ENCODE results near the gene CD300LF.

Gene CD300LF

GRCh38 chr17:74755533-74755932 lies 42.8 kb upstream of the CD300LF start:
- DNase-seq: no peak
- H3K4me3 ChIP-seq (ENCODE audit: insufficient read depth, low read depth, low read length, poor library complexity, severe bottlenecking): no peak overlapping the region
- peak overlapping the region; percentile 9 for H3K27ac ChIP-seq (ENCODE audit: insufficient read depth, low read length, poor library complexity, severe bottlenecking)
- peaks cover 93% of the 10 kb centered on the region for H3K4me1 ChIP-seq (ENCODE audit: control insufficient read depth, insufficient read depth, low read length, poor library complexity, severe bottlenecking)
- H3K36me3 ChIP-seq (ENCODE audit: control insufficient read depth, insufficient read depth, low read length): peaks cover 10% of the 10 kb centered on the region
- no peaks in the 10 kb centered on the region for H3K27me3 ChIP-seq (replicated peaks; ENCODE audit: control insufficient read depth, insufficient read depth, low read length, poor library complexity, severe bottlenecking)
- H3K9me3 ChIP-seq (ENCODE audit: control insufficient read depth, low read length): no peaks in the 10 kb centered on the region

GRCh38 chr17:74754832-74755231 lies 42.1 kb upstream of the CD300LF start:
- DNase-seq: no peak
- Histone ChIP-seq H3K36me3 (ENCODE audit: control insufficient read depth, insufficient read depth, low read length) (peaks cover 8% of the 10 kb centered on the region), H3K4me3 (ENCODE audit: insufficient read depth, low read depth, low read length, poor library complexity, severe bottlenecking) (no peak overlapping the region), H3K9me3 (ENCODE audit: control insufficient read depth, low read length) (no peaks in the 10 kb centered on the region), H3K4me1 (ENCODE audit: control insufficient read depth, insufficient read depth, low read length, poor library complexity, severe bottlenecking) (peaks cover 86% of the 10 kb centered on the region), H3K27me3 (replicated peaks; ENCODE audit: control insufficient read depth, insufficient read depth, low read length, poor library complexity, severe bottlenecking) (no peaks in the 10 kb centered on the region), H3K27ac (ENCODE audit: insufficient read depth, low read length, poor library complexity, severe bottlenecking) (peak overlapping the region; percentile 9)

GRCh38 chr17:74752822-74753401 lies 40.2 kb upstream of the CD300LF start:
- H3K27me3 ChIP-seq (replicated peaks; ENCODE audit: control insufficient read depth, insufficient read depth, low read length, poor library complexity, severe bottlenecking): no peaks in the 10 kb centered on the region
- peaks cover 8% of the 10 kb centered on the region for H3K36me3 ChIP-seq (ENCODE audit: control insufficient read depth, insufficient read depth, low read length)
- H3K4me3 ChIP-seq (ENCODE audit: insufficient read depth, low read depth, low read length, poor library complexity, severe bottlenecking): no peak overlapping the region
- H3K27ac ChIP-seq (ENCODE audit: insufficient read depth, low read length, poor library complexity, severe bottlenecking): peak overlapping the region; percentile 65
- no peak for DNase-seq
- peaks cover 67% of the 10 kb centered on the region for H3K4me1 ChIP-seq (ENCODE audit: control insufficient read depth, insufficient read depth, low read length, poor library complexity, severe bottlenecking)
- H3K9me3 ChIP-seq (ENCODE audit: control insufficient read depth, low read length): no peaks in the 10 kb centered on the region

- H3K9me3 ChIP-seq (ENCODE audit: control insufficient read depth, low read length): no peaks in the 10 kb centered on the region
Measured at GRCh38 chr17:74752415-74752814, 39.7 kb upstream of the CD300LF start.

GRCh38 chr17:74750327-74751069 lies 37.8 kb upstream of the CD300LF start:
- Histone ChIP-seq H3K9me3 (ENCODE audit: control insufficient read depth, low read length) (no peaks in the 10 kb centered on the region), H3K27me3 (replicated peaks; ENCODE audit: control insufficient read depth, insufficient read depth, low read length, poor library complexity, severe bottlenecking) (no peaks in the 10 kb centered on the region), H3K36me3 (ENCODE audit: control insufficient read depth, insufficient read depth, low read length) (peaks cover 8% of the 10 kb centered on the region), H3K4me3 (ENCODE audit: insufficient read depth, low read depth, low read length, poor library complexity, severe bottlenecking) (peak overlapping the region; percentile 99), H3K27ac (ENCODE audit: insufficient read depth, low read length, poor library complexity, severe bottlenecking) (peak overlapping the region; percentile 82), H3K4me1 (ENCODE audit: control insufficient read depth, insufficient read depth, low read length, poor library complexity, severe bottlenecking) (peaks cover 64% of the 10 kb centered on the region)
- no peak for DNase-seq

More at GRCh38 chr17:74752415-74752814, 39.7 kb upstream of the CD300LF start:
- Histone ChIP-seq H3K4me3 (ENCODE audit: insufficient read depth, low read depth, low read length, poor library complexity, severe bottlenecking) (no peak overlapping the region), H3K27ac (ENCODE audit: insufficient read depth, low read length, poor library complexity, severe bottlenecking) (peak overlapping the region; percentile 65), H3K27me3 (replicated peaks; ENCODE audit: control insufficient read depth, insufficient read depth, low read length, poor library complexity, severe bottlenecking) (no peaks in the 10 kb centered on the region), H3K4me1 (ENCODE audit: control insufficient read depth, insufficient read depth, low read length, poor library complexity, severe bottlenecking) (peaks cover 67% of the 10 kb centered on the region), H3K36me3 (ENCODE audit: control insufficient read depth, insufficient read depth, low read length) (peaks cover 8% of the 10 kb centered on the region)
- DNase-seq: no peak

- H3K4me3 ChIP-seq (ENCODE audit: insufficient read depth, low read depth, low read length, poor library complexity, severe bottlenecking): peak overlapping the region; percentile 99
- H3K27ac ChIP-seq (ENCODE audit: insufficient read depth, low read length, poor library complexity, severe bottlenecking): peak overlapping the region; percentile 82
- peaks cover 64% of the 10 kb centered on the region for H3K4me1 ChIP-seq (ENCODE audit: control insufficient read depth, insufficient read depth, low read length, poor library complexity, severe bottlenecking)
- H3K9me3 ChIP-seq (ENCODE audit: control insufficient read depth, low read length): no peaks in the 10 kb centered on the region
- DNase-seq: no peak
- no peaks in the 10 kb centered on the region for H3K27me3 ChIP-seq (replicated peaks; ENCODE audit: control insufficient read depth, insufficient read depth, low read length, poor library complexity, severe bottlenecking)
- peaks cover 8% of the 10 kb centered on the region for H3K36me3 ChIP-seq (ENCODE audit: control insufficient read depth, insufficient read depth, low read length)
Measured at GRCh38 chr17:74750039-74750326, 37.3 kb upstream of the CD300LF start.

GRCh38 chr17:74749279-74750038 lies 36.7 kb upstream of the CD300LF start:
- Histone ChIP-seq H3K36me3 (ENCODE audit: control insufficient read depth, insufficient read depth, low read length) (peaks cover 8% of the 10 kb centered on the region), H3K4me3 (ENCODE audit: insufficient read depth, low read depth, low read length, poor library complexity, severe bottlenecking) (peak overlapping the region; percentile 99), H3K27me3 (replicated peaks; ENCODE audit: control insufficient read depth, insufficient read depth, low read length, poor library complexity, severe bottlenecking) (no peaks in the 10 kb centered on the region), H3K9me3 (ENCODE audit: control insufficient read depth, low read length) (no peaks in the 10 kb centered on the region), H3K27ac (ENCODE audit: insufficient read depth, low read length, poor library complexity, severe bottlenecking) (peak overlapping the region; percentile 82), H3K4me1 (ENCODE audit: control insufficient read depth, insufficient read depth, low read length, poor library complexity, severe bottlenecking) (peaks cover 64% of the 10 kb centered on the region)
- DNase-seq: no peak

GRCh38 chr17:74748529-74749278 lies 36.0 kb upstream of the CD300LF start, which contains the start of gene NHERF1:
Gene NHERF1 (plus strand): TSS chr17:74748628. CDS start chr17:74748847, 219 bp downstream.
- Histone ChIP-seq H3K36me3 (ENCODE audit: control insufficient read depth, insufficient read depth, low read length) (peaks cover 8% of the 10 kb centered on the region), H3K27me3 (replicated peaks; ENCODE audit: control insufficient read depth, insufficient read depth, low read length, poor library complexity, severe bottlenecking) (no peaks in the 10 kb centered on the region), H3K9me3 (ENCODE audit: control insufficient read depth, low read length) (no peaks in the 10 kb centered on the region), H3K4me3 (ENCODE audit: insufficient read depth, low read depth, low read length, poor library complexity, severe bottlenecking) (peak within 1 kb of the TSS; percentile 99), H3K27ac (ENCODE audit: insufficient read depth, low read length, poor library complexity, severe bottlenecking) (peak within 1 kb of the TSS; percentile 82), H3K4me1 (ENCODE audit: control insufficient read depth, insufficient read depth, low read length, poor library complexity, severe bottlenecking) (peaks cover 65% of the 10 kb centered on the region)
- DNase-seq: peak; percentile 89 to 91 (median 90)

- H3K27ac ChIP-seq (ENCODE audit: insufficient read depth, low read length, poor library complexity, severe bottlenecking): peak overlapping the region; percentile 51
- H3K36me3 ChIP-seq (ENCODE audit: control insufficient read depth, insufficient read depth, low read length): peaks cover 8% of the 10 kb centered on the region
- DNase-seq: no peak
- no peaks in the 10 kb centered on the region for H3K27me3 ChIP-seq (replicated peaks; ENCODE audit: control insufficient read depth, insufficient read depth, low read length, poor library complexity, severe bottlenecking)
- H3K9me3 ChIP-seq (ENCODE audit: control insufficient read depth, low read length): no peaks in the 10 kb centered on the region
- H3K4me1 ChIP-seq (ENCODE audit: control insufficient read depth, insufficient read depth, low read length, poor library complexity, severe bottlenecking): peaks cover 65% of the 10 kb centered on the region
- H3K4me3 ChIP-seq (ENCODE audit: insufficient read depth, low read depth, low read length, poor library complexity, severe bottlenecking): peak overlapping the region; percentile 99
Measured at GRCh38 chr17:74748279-74748528, 35.5 kb upstream of the CD300LF start.
